ENCODE results near the gene DENND6A.

DENND6A gene

DNA sequence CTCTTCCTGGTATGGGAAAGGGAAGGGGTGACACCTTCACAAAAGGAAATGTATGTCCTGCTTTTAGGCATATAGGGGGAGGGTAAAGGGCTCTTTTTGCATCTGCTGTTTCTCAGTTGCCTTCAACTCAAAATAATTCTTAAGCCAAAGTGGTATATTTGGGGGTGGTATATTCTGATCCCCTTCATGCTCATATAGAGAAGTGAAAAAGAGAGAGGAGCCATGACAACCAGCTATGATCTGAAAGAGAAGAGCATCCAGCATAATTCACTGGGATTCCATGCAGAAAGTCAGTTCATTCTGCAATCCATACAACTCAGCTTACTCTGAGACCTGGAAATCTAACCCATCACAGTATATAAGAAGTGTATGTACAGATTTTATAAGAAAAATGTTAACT, 22.3 kb downstream of the DENND6A start:
- no peaks in the 10 kb centered on the region for H3K27me3 ChIP-seq (ENCODE audit: control insufficient read depth, insufficient read depth, low read length)
- H3K27ac ChIP-seq (ENCODE audit: low read depth, low read length) = no peak overlapping the region
- H3K9me3 ChIP-seq (ENCODE audit: control insufficient read depth, insufficient read depth, low read depth, low read length) = no peaks in the 10 kb centered on the region
- H3K4me3 ChIP-seq (ENCODE audit: low read depth, low read length) = no peak overlapping the region
- no peak overlapping the region for H3K9ac ChIP-seq (ENCODE audit: low read length)
- H3K4me1 ChIP-seq (ENCODE audit: control insufficient read depth, insufficient read depth, low read length) = peaks cover 4% of the 10 kb centered on the region; the same call in 1 of the 2 replicates
- peaks cover 13% of the 10 kb centered on the region for H3K36me3 ChIP-seq (ENCODE audit: control insufficient read depth, insufficient read depth, low read length)

DNA sequence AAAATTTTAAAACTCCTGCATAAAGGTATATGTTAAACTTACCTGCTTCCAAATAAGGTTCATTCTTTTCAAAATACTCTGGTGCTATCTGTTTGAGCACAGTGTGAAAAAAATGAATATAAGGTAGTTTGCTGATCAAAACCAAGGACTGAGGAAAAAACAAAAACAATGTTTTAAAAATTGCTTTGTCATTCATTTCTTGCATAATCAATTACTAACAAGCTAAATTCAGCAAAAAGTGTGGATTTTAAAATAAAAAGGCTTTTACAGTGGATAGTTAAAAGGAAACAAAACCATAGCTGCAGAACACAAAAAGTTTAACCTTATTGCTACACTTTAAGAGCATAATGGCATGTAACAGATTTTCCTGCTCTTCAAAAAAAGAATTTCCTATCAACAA, 31.5 kb downstream of the DENND6A start:
- no peak overlapping the region for H3K4me3 ChIP-seq (ENCODE audit: low read depth, low read length)
- peaks cover 8% of the 10 kb centered on the region for H3K4me1 ChIP-seq (ENCODE audit: control insufficient read depth, insufficient read depth, low read length)
- H3K36me3 ChIP-seq (ENCODE audit: control insufficient read depth, insufficient read depth, low read length) = peaks cover 24% of the 10 kb centered on the region
- no peaks in the 10 kb centered on the region for H3K27me3 ChIP-seq (ENCODE audit: control insufficient read depth, insufficient read depth, low read length)
- 0 out of 2 replicates have a peak overlapping the region, but pooled peaks have one; percentile 30 for H3K27ac ChIP-seq (ENCODE audit: low read depth, low read length)
- H3K9ac ChIP-seq (ENCODE audit: low read length) = no peak overlapping the region
- H3K9me3 ChIP-seq (ENCODE audit: control insufficient read depth, insufficient read depth, low read depth, low read length) = no peaks in the 10 kb centered on the region

DNA sequence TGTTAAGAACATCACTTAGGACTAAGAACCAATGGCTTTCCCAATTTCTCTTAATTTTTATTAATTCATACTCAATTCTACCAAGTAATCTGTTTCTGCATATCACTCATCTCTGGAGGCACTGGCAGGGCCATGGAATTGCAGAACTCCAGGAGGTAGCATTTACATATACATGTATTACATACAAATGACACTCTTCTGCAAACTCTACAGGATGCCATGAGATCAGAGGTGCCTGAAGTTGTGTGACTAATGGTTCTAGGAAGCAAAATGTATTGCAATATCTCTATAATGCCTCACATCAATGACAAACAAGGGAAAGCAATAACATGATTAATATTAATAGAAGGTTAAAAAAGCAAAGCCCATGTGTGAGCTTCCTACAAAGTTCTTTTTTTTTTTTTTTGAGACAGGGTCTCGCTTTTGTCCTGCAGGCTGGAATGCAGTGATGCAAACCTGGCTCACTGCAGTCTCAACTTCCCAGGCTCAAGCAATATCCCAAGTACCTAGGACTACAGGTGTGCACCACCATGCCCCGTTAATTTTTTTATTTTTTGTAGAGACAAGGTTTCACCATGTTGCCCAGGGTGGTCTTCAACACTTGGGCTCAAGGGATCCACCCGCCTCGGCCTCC, 33.0 kb downstream of the DENND6A start:
- Histone ChIP-seq H3K36me3 (ENCODE audit: control insufficient read depth, insufficient read depth, low read length) (peaks cover 21% of the 10 kb centered on the region), H3K27ac (ENCODE audit: low read depth, low read length) (no peak overlapping the region)

DNA sequence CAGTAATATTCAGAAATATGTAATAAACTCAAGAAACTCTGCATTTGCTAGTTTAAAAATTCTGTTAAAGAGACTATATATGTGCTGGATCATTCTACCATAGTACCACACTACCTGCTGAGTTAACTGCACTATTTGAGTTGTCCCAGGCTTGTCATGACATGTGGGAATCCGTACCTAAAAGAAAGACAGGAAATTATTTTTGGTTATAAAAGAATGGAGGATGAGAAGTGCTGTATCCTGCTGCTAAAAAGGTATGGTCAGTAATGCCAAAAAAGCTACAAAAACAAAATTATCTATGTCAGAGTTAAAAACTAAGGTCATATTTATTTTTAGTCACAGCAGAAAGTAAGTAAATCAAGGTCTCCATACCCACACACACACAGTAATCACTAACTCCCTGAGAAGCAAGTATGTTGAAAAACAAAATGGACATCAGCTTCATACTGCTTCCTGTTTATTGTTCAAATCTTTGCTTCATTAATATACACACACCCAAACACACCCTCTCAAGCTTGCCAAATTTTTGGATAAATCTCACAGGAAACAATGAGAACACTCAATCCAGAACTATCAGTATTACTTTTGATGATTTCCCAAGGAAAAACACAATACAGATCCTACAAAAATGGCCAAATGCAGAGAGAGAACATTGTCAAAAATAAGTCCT, 33.7 kb downstream of the DENND6A start:
- H3K36me3 ChIP-seq (ENCODE audit: control insufficient read depth, insufficient read depth, low read length) = peaks cover 24% of the 10 kb centered on the region
- H3K27me3 ChIP-seq (ENCODE audit: control insufficient read depth, insufficient read depth, low read length) = no peaks in the 10 kb centered on the region
- H3K4me1 ChIP-seq (ENCODE audit: control insufficient read depth, insufficient read depth, low read length) = peaks cover 8% of the 10 kb centered on the region
- no peak overlapping the region for H3K9ac ChIP-seq (ENCODE audit: low read length)
- H3K27ac ChIP-seq (ENCODE audit: low read depth, low read length) = no peak overlapping the region; the same call in 1 of the 2 replicates
- H3K9me3 ChIP-seq (ENCODE audit: control insufficient read depth, insufficient read depth, low read depth, low read length) = no peaks in the 10 kb centered on the region
- H3K4me3 ChIP-seq (ENCODE audit: low read depth, low read length) = no peak overlapping the region

More for the DNA sequence above, 33.0 kb downstream of the DENND6A start:
- no peaks in the 10 kb centered on the region for H3K9me3 ChIP-seq (ENCODE audit: control insufficient read depth, insufficient read depth, low read depth, low read length)
- H3K9ac ChIP-seq (ENCODE audit: low read length) = no peak overlapping the region
- peaks cover 8% of the 10 kb centered on the region for H3K4me1 ChIP-seq (ENCODE audit: control insufficient read depth, insufficient read depth, low read length)
- no peaks in the 10 kb centered on the region for H3K27me3 ChIP-seq (ENCODE audit: control insufficient read depth, insufficient read depth, low read length)
- H3K4me3 ChIP-seq (ENCODE audit: low read depth, low read length) = no peak overlapping the region

DNA sequence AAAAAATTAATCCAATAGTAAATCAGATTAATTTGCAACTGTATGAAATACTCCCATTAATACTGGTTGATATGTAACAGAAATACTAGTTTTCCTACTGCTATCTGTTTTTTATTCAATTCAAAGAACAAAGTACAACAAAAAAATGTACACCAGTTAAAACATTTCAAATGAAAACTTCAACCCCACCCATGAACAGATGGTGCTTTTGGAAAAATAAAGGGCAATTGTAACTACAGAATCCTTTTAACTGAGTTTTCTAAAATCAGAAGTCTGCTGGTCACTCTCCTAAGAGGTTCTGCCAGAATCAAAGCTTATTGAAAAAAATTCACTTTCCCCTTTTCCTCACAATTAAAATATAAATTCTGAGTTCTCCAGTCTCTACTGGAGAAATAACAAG, 34.3 kb downstream of the DENND6A start:
- Histone ChIP-seq H3K27ac (ENCODE audit: low read depth, low read length) (no peak overlapping the region), H3K36me3 (ENCODE audit: control insufficient read depth, insufficient read depth, low read length) (peaks cover 22% of the 10 kb centered on the region), H3K4me3 (ENCODE audit: low read depth, low read length) (no peak overlapping the region), H3K27me3 (ENCODE audit: control insufficient read depth, insufficient read depth, low read length) (no peaks in the 10 kb centered on the region), H3K9ac (ENCODE audit: low read length) (no peak overlapping the region), H3K4me1 (ENCODE audit: control insufficient read depth, insufficient read depth, low read length) (peaks cover 8% of the 10 kb centered on the region), H3K9me3 (ENCODE audit: control insufficient read depth, insufficient read depth, low read depth, low read length) (no peaks in the 10 kb centered on the region)

DNA sequence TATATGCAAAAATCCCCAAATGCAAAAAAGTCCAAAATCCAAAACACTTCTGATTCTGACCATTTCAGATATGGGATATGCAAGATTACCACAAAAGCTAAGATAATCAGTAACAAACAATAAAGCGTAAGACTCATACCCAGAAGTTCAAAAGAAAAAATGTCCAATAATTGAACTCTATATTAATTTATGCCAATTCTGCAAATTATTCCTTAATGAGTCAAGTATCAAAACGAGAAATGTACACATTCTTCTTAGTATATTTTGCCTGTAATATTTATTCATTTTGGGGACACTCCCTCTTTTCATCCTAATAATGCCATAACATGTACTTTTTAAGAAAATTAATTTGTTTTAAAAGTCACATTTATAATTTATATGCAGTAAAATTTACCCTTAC, 37.1 kb downstream of the DENND6A start:
- Histone ChIP-seq H3K9ac (ENCODE audit: low read length) (no peak overlapping the region), H3K27ac (ENCODE audit: low read depth, low read length) (no peak overlapping the region), H3K4me1 (ENCODE audit: control insufficient read depth, insufficient read depth, low read length) (peaks cover 8% of the 10 kb centered on the region), H3K9me3 (ENCODE audit: control insufficient read depth, insufficient read depth, low read depth, low read length) (no peaks in the 10 kb centered on the region), H3K4me3 (ENCODE audit: low read depth, low read length) (no peak overlapping the region), H3K36me3 (ENCODE audit: control insufficient read depth, insufficient read depth, low read length) (peaks cover 31% of the 10 kb centered on the region), H3K27me3 (ENCODE audit: control insufficient read depth, insufficient read depth, low read length) (no peaks in the 10 kb centered on the region)

DNA sequence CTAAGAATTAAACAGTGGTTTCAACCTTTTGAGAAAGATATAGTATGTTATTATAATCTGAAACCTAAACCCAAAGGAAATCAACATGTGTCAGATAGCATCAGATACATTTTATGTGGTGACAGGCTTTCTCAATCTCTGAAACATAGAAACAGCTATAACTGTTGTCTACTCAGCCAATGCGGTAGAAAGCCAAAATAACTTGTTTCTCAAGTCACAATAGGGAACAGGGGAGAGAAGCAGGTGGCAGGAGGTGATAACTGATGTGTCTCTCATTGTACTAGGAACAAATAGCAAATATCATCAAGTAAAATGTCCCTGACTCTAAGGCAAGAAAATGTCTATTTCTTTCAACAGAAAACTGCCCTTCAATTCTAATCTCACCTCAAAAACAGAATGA, 38.6 kb downstream of the DENND6A start:
- no peak overlapping the region for H3K4me3 ChIP-seq (ENCODE audit: low read depth, low read length)
- H3K9me3 ChIP-seq (ENCODE audit: control insufficient read depth, insufficient read depth, low read depth, low read length) = no peaks in the 10 kb centered on the region; the same call in 1 of the 2 replicates
- no peak overlapping the region for H3K9ac ChIP-seq (ENCODE audit: low read length)
- H3K27ac ChIP-seq (ENCODE audit: low read depth, low read length) = no peak overlapping the region
- H3K27me3 ChIP-seq (ENCODE audit: control insufficient read depth, insufficient read depth, low read length) = no peaks in the 10 kb centered on the region
- peaks cover under 1% of the 10 kb centered on the region; the same call in 1 of the 2 replicates for H3K4me1 ChIP-seq (ENCODE audit: control insufficient read depth, insufficient read depth, low read length)
- H3K36me3 ChIP-seq (ENCODE audit: control insufficient read depth, insufficient read depth, low read length) = peaks cover 27% of the 10 kb centered on the region

DNA sequence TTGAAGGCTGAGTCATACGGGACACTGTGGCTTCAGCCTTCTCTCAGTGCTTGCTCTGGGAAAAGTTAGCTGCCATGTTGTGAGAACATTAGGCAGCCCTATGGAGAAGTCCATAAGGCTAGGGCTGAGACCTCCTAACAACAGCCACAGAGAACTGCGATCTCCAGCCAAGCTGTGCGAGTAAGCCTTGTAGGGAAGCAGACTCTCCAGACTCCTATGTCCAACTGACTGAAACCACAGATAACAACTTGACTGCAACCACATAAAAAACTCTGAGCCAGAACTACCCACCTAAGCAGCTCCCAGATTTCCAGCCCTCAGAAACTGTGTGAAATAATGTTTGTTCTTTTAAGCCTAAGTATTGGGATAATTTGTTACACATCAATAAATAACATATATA, 40.7 kb downstream of the DENND6A start:
- H3K36me3 ChIP-seq (ENCODE audit: control insufficient read depth, insufficient read depth, low read length) = peaks cover 28% of the 10 kb centered on the region
- H3K27me3 ChIP-seq (ENCODE audit: control insufficient read depth, insufficient read depth, low read length) = no peaks in the 10 kb centered on the region
- H3K4me1 ChIP-seq (ENCODE audit: control insufficient read depth, insufficient read depth, low read length) = no peaks in the 10 kb centered on the region
- H3K9me3 ChIP-seq (ENCODE audit: control insufficient read depth, insufficient read depth, low read depth, low read length) = no peaks in the 10 kb centered on the region; the same call in 1 of the 2 replicates
- no peak overlapping the region for H3K4me3 ChIP-seq (ENCODE audit: low read depth, low read length)
- H3K9ac ChIP-seq (ENCODE audit: low read length) = no peak overlapping the region
- H3K27ac ChIP-seq (ENCODE audit: low read depth, low read length) = no peak overlapping the region

DNA sequence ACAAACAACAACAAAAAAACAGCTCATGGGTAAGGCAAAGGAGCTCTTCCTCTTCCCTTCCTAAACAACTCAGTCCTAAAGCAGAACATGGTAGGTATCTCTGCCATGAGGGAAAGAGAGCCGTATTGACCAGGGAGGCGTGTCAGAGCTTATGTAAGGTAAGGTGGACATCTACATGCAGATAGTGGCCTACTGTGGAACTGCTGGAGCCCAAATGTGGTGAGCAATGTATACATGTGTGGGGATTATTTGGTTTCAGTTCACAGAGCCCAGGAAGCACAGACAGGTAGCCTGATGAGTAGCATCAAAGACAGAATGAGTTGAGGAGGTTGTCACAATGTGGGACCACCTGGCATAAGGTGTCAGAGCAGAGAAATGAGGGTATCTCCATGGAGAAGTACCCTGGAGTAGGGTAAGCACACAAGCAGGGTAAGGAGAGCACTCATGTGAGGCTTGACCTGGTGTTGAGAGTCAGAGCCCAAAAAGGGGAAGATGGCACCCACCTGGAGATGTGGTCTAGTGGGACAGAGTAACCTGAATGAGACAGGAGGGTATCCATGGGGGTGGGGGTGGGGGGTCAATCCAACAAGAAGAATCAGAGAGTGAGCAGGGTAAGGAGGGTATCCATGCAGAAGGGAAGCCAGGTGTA, 45.5 kb downstream of the DENND6A start:
- H3K9me3 ChIP-seq (ENCODE audit: control insufficient read depth, insufficient read depth, low read depth, low read length) = no peaks in the 10 kb centered on the region; the same call in 1 of the 2 replicates
- H3K27ac ChIP-seq (ENCODE audit: low read depth, low read length) = no peak overlapping the region
- no peaks in the 10 kb centered on the region for H3K4me1 ChIP-seq (ENCODE audit: control insufficient read depth, insufficient read depth, low read length)
- H3K4me3 ChIP-seq (ENCODE audit: low read depth, low read length) = no peak overlapping the region
- no peak overlapping the region for H3K9ac ChIP-seq (ENCODE audit: low read length)
- peaks cover 26% of the 10 kb centered on the region for H3K36me3 ChIP-seq (ENCODE audit: control insufficient read depth, insufficient read depth, low read length)
- no peaks in the 10 kb centered on the region for H3K27me3 ChIP-seq (ENCODE audit: control insufficient read depth, insufficient read depth, low read length)

DNA sequence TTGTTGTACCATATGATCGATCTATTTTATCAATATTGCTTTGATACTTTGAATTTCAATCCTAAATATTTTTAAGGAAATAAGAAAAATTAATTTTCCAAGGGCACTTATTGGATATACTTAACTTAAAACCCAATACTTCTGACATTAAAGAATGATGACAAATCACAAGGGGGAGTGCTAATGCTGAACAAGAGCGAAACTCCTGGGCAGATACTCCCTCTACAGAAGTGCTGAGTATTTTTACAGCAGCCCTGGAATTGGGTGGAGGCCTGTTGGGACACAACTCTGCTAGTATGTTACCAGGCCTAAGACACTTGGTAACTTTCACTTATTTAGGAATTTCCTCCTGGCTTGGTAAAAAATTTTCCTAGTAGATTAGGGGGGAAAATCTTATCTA, 46.2 kb downstream of the DENND6A start:
- Histone ChIP-seq H3K9me3 (ENCODE audit: control insufficient read depth, insufficient read depth, low read depth, low read length) (no peaks in the 10 kb centered on the region; the same call in 1 of the 2 replicates), H3K27me3 (ENCODE audit: control insufficient read depth, insufficient read depth, low read length) (no peaks in the 10 kb centered on the region), H3K9ac (ENCODE audit: low read length) (no peak overlapping the region), H3K4me3 (ENCODE audit: low read depth, low read length) (no peak overlapping the region), H3K36me3 (ENCODE audit: control insufficient read depth, insufficient read depth, low read length) (peaks cover 28% of the 10 kb centered on the region), H3K4me1 (ENCODE audit: control insufficient read depth, insufficient read depth, low read length) (no peaks in the 10 kb centered on the region), H3K27ac (ENCODE audit: low read depth, low read length) (no peak overlapping the region)

DNA sequence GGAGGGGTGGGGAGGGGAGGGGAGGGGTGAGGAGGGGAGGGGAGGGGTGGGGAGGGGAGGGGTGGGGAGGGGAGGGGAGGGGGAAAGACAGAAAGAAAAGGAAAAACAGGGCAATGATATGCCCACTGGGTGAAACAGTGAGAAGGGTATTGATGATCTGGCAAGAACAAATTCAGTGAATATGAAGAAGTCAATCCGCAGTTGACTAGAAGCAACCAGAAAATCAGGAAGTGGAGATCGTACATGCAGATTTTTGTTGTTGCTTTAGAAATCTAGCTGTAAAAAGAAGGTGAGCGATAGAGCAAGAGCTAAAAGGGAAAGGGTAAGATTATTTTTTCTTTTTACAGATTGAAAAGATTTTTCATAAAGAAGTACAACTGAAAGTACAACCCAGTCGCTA, 48.1 kb downstream of the DENND6A start:
- H3K27me3 ChIP-seq (ENCODE audit: control insufficient read depth, insufficient read depth, low read length) = no peaks in the 10 kb centered on the region
- H3K4me1 ChIP-seq (ENCODE audit: control insufficient read depth, insufficient read depth, low read length) = no peaks in the 10 kb centered on the region
- H3K36me3 ChIP-seq (ENCODE audit: control insufficient read depth, insufficient read depth, low read length) = peaks cover 38% of the 10 kb centered on the region
- no peak overlapping the region for H3K4me3 ChIP-seq (ENCODE audit: low read depth, low read length)
- no peak overlapping the region for H3K9ac ChIP-seq (ENCODE audit: low read length)
- H3K27ac ChIP-seq (ENCODE audit: low read depth, low read length) = no peak overlapping the region
- no peaks in the 10 kb centered on the region for H3K9me3 ChIP-seq (ENCODE audit: control insufficient read depth, insufficient read depth, low read depth, low read length)
